GM23338 (cell line): ENCODE results near the gene ITGAL. TPM values are rescaled to one million over a fixed set of nuclear protein-coding genes. Genes with fewer than 3 reads are reported as not detected.

ENCODE experiments used
- ATAC-seq: fragments of 200-7000 bp; cut with Tn5 transposase; 3 replicates; pipeline ENCODE4 v1.9.1; 2020
- DNase-seq: peaks from one replicate; pipeline ENCODE4 v3.0.0-alpha.2; 2015; ENCODE audit warnings: low spot score
- H2AFZ ChIP-seq: fragments of 200-600 bp; sonication (generic); 2 replicates; pipeline ENCODE4 v1.8.0; 2016; ENCODE audit warnings: antibody characterized with exemption, mild to moderate bottlenecking, moderate library complexity
- H3F3A ChIP-seq: fragments of 200-600 bp; sonication (generic); replicated peaks from 2 replicates; pipeline ENCODE4 v1.8.0; 2017; ENCODE audit warnings: antibody characterized with exemption, mixed run types, low read depth
- H3K27ac ChIP-seq: fragments of 200-600 bp; sonication (generic); 2 replicates; pipeline ENCODE4 v1.6.1; 2016; ENCODE audit warnings: low read depth
- H3K27me3 ChIP-seq: fragments of 200-600 bp; sonication (generic); 2 replicates; pipeline ENCODE4 v1.8.0; 2016; ENCODE audit warnings: mild to moderate bottlenecking, mixed run types, moderate library complexity; ENCODE audit not compliant: insufficient read depth
- H3K36me3 ChIP-seq: fragments of 200-600 bp; sonication (generic); 2 replicates; pipeline ENCODE4 v1.8.0; 2016; ENCODE audit warnings: mild to moderate bottlenecking; ENCODE audit not compliant: insufficient read depth
- H3K4me1 ChIP-seq: fragments of 200-600 bp; sonication (generic); 2 replicates; pipeline ENCODE4 v1.8.0; 2016; ENCODE audit warnings: mild to moderate bottlenecking, moderate library complexity; ENCODE audit not compliant: insufficient read depth
- H3K4me2 ChIP-seq: fragments of 200-600 bp; sonication (generic); 2 replicates; pipeline ENCODE4 v1.7.1; 2017; ENCODE audit warnings: mixed run types
- H3K4me3 ChIP-seq: fragments of 200-600 bp; sonication (generic); 2 replicates; pipeline ENCODE4 v1.6.1; 2016; ENCODE audit warnings: mixed run types
- H3K79me2 ChIP-seq: fragments of 200-600 bp; sonication (generic); replicated peaks from 2 replicates; pipeline ENCODE4 v1.8.0; 2017; ENCODE audit warnings: mild to moderate bottlenecking; ENCODE audit not compliant: insufficient read depth
- H3K9me2 ChIP-seq: fragments of 200-600 bp; sonication (generic); 2 replicates; pipeline ENCODE4 v1.8.0; 2017; ENCODE audit not compliant: insufficient read depth
- H4K20me1 ChIP-seq: fragments of 200-600 bp; sonication (generic); replicated peaks from 2 replicates; pipeline ENCODE4 v1.8.0; 2017; ENCODE audit warnings: mild to moderate bottlenecking; ENCODE audit not compliant: insufficient read depth
- H3K27ac Mint-ChIP-seq: 2 replicates; pipeline ENCODE4 v1.8.0; 2020; ENCODE audit warnings: inconsistent platforms, mild to moderate bottlenecking, moderate library complexity, mixed read lengths
- H3K27me3 Mint-ChIP-seq: 3 replicates; pipeline ENCODE4 v1.8.0; 2022; ENCODE audit warnings: low read depth, mild to moderate bottlenecking, moderate library complexity, mixed read lengths, inconsistent platforms; ENCODE audit not compliant: insufficient read depth, poor library complexity
- H3K36me3 Mint-ChIP-seq: 3 replicates; pipeline ENCODE4 v1.8.0; 2021; ENCODE audit warnings: low read depth, mild to moderate bottlenecking, inconsistent platforms, moderate library complexity, mixed read lengths
- H3K4me1 Mint-ChIP-seq: 3 replicates; pipeline ENCODE4 v1.8.0; 2020; ENCODE audit warnings: mild to moderate bottlenecking, inconsistent platforms, mixed read lengths
- H3K4me3 Mint-ChIP-seq: 3 replicates; pipeline ENCODE4 v1.8.0; 2021; ENCODE audit warnings: moderate library complexity, mild to moderate bottlenecking, inconsistent platforms, mixed read lengths
- H3K9me3 Mint-ChIP-seq: 3 replicates; pipeline ENCODE4 v1.8.0; 2020; ENCODE audit warnings: moderate library complexity, mild to moderate bottlenecking, inconsistent platforms, mixed read lengths
- CTCF ChIP-seq, 2 experiments: fragments of 200-600 bp in 1 of 2; sonication (generic) in 1 of 2; conservative IDR thresholded peaks; 2 replicates each; pipeline versions ENCODE4 v1.5.1 to v1.6.1; 2016 to 2017; ENCODE audit warnings: antibody characterized with exemption in 2 of 2, low read depth in 2 of 2, mild to moderate bottlenecking in 2 of 2, moderate library complexity in 1 of 2
- ETS1 ChIP-seq: IDR thresholded peaks from 2 replicates; pipeline ENCODE4 v1.6.1; 2016; ENCODE audit warnings: antibody characterized with exemption
- EZH2phosphoT487 ChIP-seq: fragments of 200-600 bp; sonication (generic); IDR thresholded peaks from one replicate; pipeline ENCODE4 v1.8.1; 2018; ENCODE audit warnings: antibody characterized with exemption; ENCODE audit not compliant: unreplicated experiment
- NANOG ChIP-seq: IDR thresholded peaks from 2 replicates; pipeline ENCODE4 v1.6.1; 2016; ENCODE audit warnings: antibody characterized with exemption, borderline replicate concordance
- STAT1 ChIP-seq: IDR thresholded peaks from one replicate; pipeline ENCODE4 v1.6.1; 2016; ENCODE audit warnings: antibody characterized with exemption; ENCODE audit not compliant: unreplicated experiment
- ZNF114 ChIP-seq: fragments of 250-450 bp; sonication (Bioruptor Pico); IDR thresholded peaks from 2 replicates; pipeline ENCODE4 v1.5.0; 2020; ENCODE audit warnings: mild to moderate bottlenecking, moderate library complexity
- ZNF462 ChIP-seq: fragments of 250-450 bp; sonication (Bioruptor Pico); IDR thresholded peaks from 2 replicates; pipeline ENCODE4 v1.5.0; 2020; ENCODE audit warnings: mild to moderate bottlenecking, moderate library complexity
- polyA plus RNA-seq: library from polyadenylated mRNA; unstranded; fragments of >200 nt; fragmentation: Nextera tagmentation; extraction: Ambion mirVana; gene quantifications from 2 replicates; pipeline ENCODE4 v1.2.1, GENCODE V29; 2016
- total RNA-seq: library from RNA; depleted of rRNA; stranded (reverse); fragments of >200 nt; shearing (Covaris generic); gene quantifications from 2 replicates; pipeline ENCODE4 v1.2.3, GENCODE V29; 2014

ITGAL gene
- total and polyA plus RNA-seq, 2 experiments from 2014 or later, result 0.05 to 0.07 TPM

GRCh38 chr16:30503403-30504296 lies 31.1 kb downstream of the ITGAL start:
- Histone ChIP-seq H2AFZ (no peak overlapping the region), H4K20me1 (no peaks in the 10 kb centered on the region), H3F3A (no peaks in the 10 kb centered on the region), H3K9me2 (no peaks in the 10 kb centered on the region), H3K27me3 (no peaks in the 10 kb centered on the region), H3K36me3 (no peaks in the 10 kb centered on the region), H3K4me1 (no peaks in the 10 kb centered on the region), H3K4me3 (no peak overlapping the region), H3K27ac (no peak overlapping the region), H3K4me2 (no peak overlapping the region), H3K79me2 (no peaks in the 10 kb centered on the region)
- DNase-seq (no peak), ATAC-seq (no peak)
- H3K4me1 Mint-ChIP-seq, result no peaks in the 10 kb centered on the region
- H3K27ac Mint-ChIP-seq, result no peak overlapping the region
- no peak overlapping the region for H3K4me3 Mint-ChIP-seq
- H3K9me3 Mint-ChIP-seq, result no peaks in the 10 kb centered on the region
- H3K27me3 Mint-ChIP-seq, result peaks cover 2% of the 10 kb centered on the region
- no peaks in the 10 kb centered on the region for H3K36me3 Mint-ChIP-seq
- no peak for TF ChIP-seq ETS1
- TF ChIP-seq NANOG, result no peak
- no peak for TF ChIP-seq CTCF (conservative IDR thresholded peaks at IDR 0.05; ENCODE audit: low read depth in 2 of 2)
- TF ChIP-seq STAT1, result no peak
- TF ChIP-seq EZH2phosphoT487, result no peak
- no peak for TF ChIP-seq ZNF462 (CRISPR knock-in tag)
- TF ChIP-seq ZNF114 (CRISPR knock-in tag), result no peak
